NCI-H187 (cell line): Measurements from ENCODE around the gene ETDA.
"Not testable (repeated sequence)": the region's sequence is repeated elsewhere in the genome, so short reads cannot be mapped to it uniquely, and the experiment has no call there.

ENCODE experiments used
- DNase-seq, 2 experiments: peaks; one replicate each; lab custom pipeline; 2025; lab: John Stamatoyannopoulos, UW

ETDA gene

GRCh38 chrX:135252011-135252518, at the start of gene ETDA:
ETDA (plus strand) TSS chrX:135252061; CDS start chrX:135253277, 1,216 bp downstream.
- DNase-seq, result not testable (repeated sequence)

- not testable (repeated sequence) for DNase-seq
Observed at GRCh38 chrX:135206427-135206826, 45.4 kb upstream of the ETDA start.

GRCh38 chrX:135213200-135213844, 38.5 kb upstream of the ETDA start:
- DNase-seq, result no peak

- DNase-seq, result not testable (repeated sequence)
Observed at GRCh38 chrX:135245989-135246388, 5.9 kb upstream of the ETDA start.

GRCh38 chrX:135256087-135256684, 4.3 kb downstream of the ETDA start:
- not testable (repeated sequence) for DNase-seq

GRCh38 chrX:135256923-135257322, 5.1 kb downstream of the ETDA start:
- DNase-seq, result no peak

- no peak for DNase-seq
Observed at GRCh38 chrX:135257469-135257868, 5.6 kb downstream of the ETDA start.

GRCh38 chrX:135260976-135261375, 9.1 kb downstream of the ETDA start:
- DNase-seq, result not testable (repeated sequence)

- DNase-seq, result not testable (repeated sequence)
Observed at GRCh38 chrX:135263376-135263775, 11.5 kb downstream of the ETDA start.

GRCh38 chrX:135264206-135264605, 12.3 kb downstream of the ETDA start:
- no peak for DNase-seq

- no peak for DNase-seq
Observed at GRCh38 chrX:135273162-135273561, 21.3 kb downstream of the ETDA start.

GRCh38 chrX:135275973-135276372, 24.1 kb downstream of the ETDA start:
- DNase-seq, result no peak

- DNase-seq, result no peak
Observed at GRCh38 chrX:135287266-135287823, 35.5 kb downstream of the ETDA start.

- DNase-seq, result no peak
Observed at GRCh38 chrX:135295238-135295943, 43.5 kb downstream of the ETDA start.

GRCh38 chrX:135295944-135296305, 44.1 kb downstream of the ETDA start:
- DNase-seq, result no peak

GRCh38 chrX:135302269-135302873, 50.5 kb downstream of the ETDA start:
- DNase-seq, result no peak
